CD4-positive, alpha-beta T cell (primary cell): ENCODE data around the gene CACNA2D3. TPM values are rescaled to one million over a fixed set of nuclear protein-coding genes. Genes with fewer than 3 reads are reported as not detected.

Experiments used
- ATAC-seq: fragments of 200-7000 bp; cut with Tn5 transposase; one replicate; pipeline ENCODE4 v1.10.0; 2022; ENCODE audit warnings: mild to moderate bottlenecking; ENCODE audit not compliant: poor library complexity
- CTCF ChIA-PET: fragments of 350-600 bp; sonication (Branson Sonifier 250); formaldehyde crosslinking; loops from one replicate; lab custom pipeline; 2021; ENCODE audit warnings: antibody characterized with exemption, inconsistent platforms; lab: Charles Lee
- POLR2A ChIA-PET: fragments of 350-600 bp; sonication (Branson Sonifier 250); formaldehyde crosslinking; loops from one replicate; lab custom pipeline; 2021; ENCODE audit warnings: antibody characterized with exemption, inconsistent platforms; lab: Charles Lee
- DNase-seq, 14 experiments: peaks; one replicate each; pipeline ENCODE4 v3.0.0-alpha.2; 2013 to 2020; ENCODE audit warnings: mixed read lengths in 2 of 14
- H3K27ac ChIP-seq, 2 donors: one replicate each; pipeline versions ENCODE4 v1.5.1 to v1.7.0; 2013; ENCODE audit warnings: low read length in 2 of 2, low read depth in 1 of 2, mild to moderate bottlenecking in 1 of 2
- H3K27me3 ChIP-seq, 2 experiments: 1 replicate in 1 of 2; 2 replicates in 1 of 2; pipeline versions ENCODE4 v1.6.1 to v1.7.0; 2013; ENCODE audit warnings: low read length in 2 of 2, control low read depth in 1 of 2, mild to moderate bottlenecking in 1 of 2, moderate library complexity in 1 of 2; ENCODE audit not compliant: insufficient read depth in 2 of 2, control insufficient read depth in 1 of 2
- H3K36me3 ChIP-seq: one replicate; pipeline ENCODE4 v1.6.1; 2013; ENCODE audit warnings: low read length, control low read depth; ENCODE audit not compliant: insufficient read depth
- H3K4me1 ChIP-seq: one replicate; pipeline ENCODE4 v1.6.1; 2013; ENCODE audit warnings: low read length, control low read depth; ENCODE audit not compliant: insufficient read depth
- H3K4me3 ChIP-seq: one replicate; pipeline ENCODE4 v1.5.1; 2013; ENCODE audit warnings: mild to moderate bottlenecking, low read length, moderate library complexity
- H3K9me3 ChIP-seq, 2 experiments: 1 replicate in 1 of 2; 2 replicates in 1 of 2; pipeline versions ENCODE4 v1.6.1 to v1.7.0; 2013; ENCODE audit warnings: low read length in 2 of 2, mild to moderate bottlenecking in 2 of 2, control low read depth in 1 of 2, moderate library complexity in 1 of 2; ENCODE audit not compliant: control insufficient read depth in 1 of 2, insufficient read depth in 1 of 2
- H3K27ac Mint-ChIP-seq: one replicate; pipeline ENCODE4 v1.8.0; 2020; ENCODE audit warnings: mixed read lengths
- H3K27me3 Mint-ChIP-seq: one replicate; pipeline ENCODE4 v1.8.0; 2021; ENCODE audit warnings: mixed read lengths
- H3K36me3 Mint-ChIP-seq: one replicate; pipeline ENCODE4 v1.8.0; 2021; ENCODE audit warnings: low read depth, mixed read lengths
- H3K4me1 Mint-ChIP-seq: one replicate; pipeline ENCODE4 v1.8.0; 2021; ENCODE audit warnings: low read depth, mixed read lengths
- H3K4me3 Mint-ChIP-seq: one replicate; pipeline ENCODE4 v1.8.0; 2020; ENCODE audit warnings: mild to moderate bottlenecking, mixed read lengths
- H3K9me3 Mint-ChIP-seq: one replicate; pipeline ENCODE4 v1.8.0; 2020; ENCODE audit warnings: mixed read lengths
- CTCF ChIP-seq: fragments of 200-600 bp; IDR thresholded peaks from one replicate; pipeline ENCODE4 v1.8.0; 2022; ENCODE audit warnings: antibody characterized with exemption, mild to moderate bottlenecking
- intact Hi-C, 2 experiments: fragments of 100-400 bp; cut with DNase I in 1 of 2; cut with micrococcal nuclease in 1 of 2; formaldehyde crosslinking; loops; one replicate each; pipeline versions ENCODE4 v1.15.1 to v1.9.0; 2023 to 2025; cut with DNase I, micrococcal nuclease
- total RNA-seq, 174 experiments: library from RNA in 2 of 174; stranded (reverse) in 2 of 174; gene quantifications; one replicate each; pipeline ENCODE4 v1.2.3 and lab custom pipeline; 2021 to 2026

CACNA2D3 gene
- total RNA-seq, 2 experiments from 2014 or later: 0.08 TPM; not detected in 1

GRCh38 chr3:54311211-54311747 is 188.9 kb downstream of the CACNA2D3 start:
- no peaks in the 10 kb centered on the region for H3K4me1 ChIP-seq
- H3K4me3 Mint-ChIP-seq: no peak overlapping the region
- intact Hi-C loops: no loop called here
- TF ChIP-seq CTCF: no peak
- no peaks in the 10 kb centered on the region for H3K36me3 Mint-ChIP-seq
- DNase-seq: no peak
- no peak for ATAC-seq
- ChIA-PET CTCF (no interaction called here), POLR2A (no interaction called here)
- peaks cover 4% of the 10 kb centered on the region for H3K27me3 Mint-ChIP-seq
- H3K4me1 Mint-ChIP-seq: no peaks in the 10 kb centered on the region
- H3K27ac Mint-ChIP-seq: no peak overlapping the region
- no peaks in the 10 kb centered on the region for H3K9me3 Mint-ChIP-seq
- no peak overlapping the region for H3K27ac ChIP-seq
- H3K4me3 ChIP-seq: no peak overlapping the region
- H3K36me3 ChIP-seq: no peaks in the 10 kb centered on the region
- no peaks in the 10 kb centered on the region for H3K27me3 ChIP-seq
- no peaks in the 10 kb centered on the region for H3K9me3 ChIP-seq

GRCh38 chr3:54312156-54312899 is 190.0 kb downstream of the CACNA2D3 start:
- Mint-ChIP-seq H3K4me1 (no peaks in the 10 kb centered on the region), H3K4me3 (no peak overlapping the region), H3K9me3 (no peaks in the 10 kb centered on the region), H3K36me3 (no peaks in the 10 kb centered on the region), H3K27me3 (peaks cover 7% of the 10 kb centered on the region), H3K27ac (no peak overlapping the region)
- intact Hi-C loops: no loop called here
- POLR2A ChIA-PET: no interaction called here
- no peak for ATAC-seq
- no peaks in the 10 kb centered on the region for H3K4me1 ChIP-seq
- H3K4me3 ChIP-seq: no peak overlapping the region
- no peaks in the 10 kb centered on the region for H3K36me3 ChIP-seq
- CTCF ChIA-PET: no interaction called here
- H3K27ac ChIP-seq: no peak overlapping the region
- DNase-seq: no peak
- H3K27me3 ChIP-seq: no peaks in the 10 kb centered on the region
- H3K9me3 ChIP-seq: peaks cover 0 to 4% of the 10 kb centered on the region in 2 experiments
- TF ChIP-seq CTCF: no peak

GRCh38 chr3:54313418-54313817 is 191.1 kb downstream of the CACNA2D3 start:
- no peak overlapping the region for H3K27ac Mint-ChIP-seq
- ChIA-PET POLR2A (no interaction called here), CTCF (no interaction called here)
- no peaks in the 10 kb centered on the region for H3K4me1 Mint-ChIP-seq
- no peaks in the 10 kb centered on the region for H3K36me3 ChIP-seq
- no peaks in the 10 kb centered on the region for H3K4me1 ChIP-seq
- DNase-seq (no peak), ATAC-seq (no peak)
- H3K4me3 Mint-ChIP-seq: no peak overlapping the region
- H3K27ac ChIP-seq: no peak overlapping the region
- no peaks in the 10 kb centered on the region for H3K27me3 ChIP-seq
- peaks cover 0 to 6% of the 10 kb centered on the region in 2 experiments for H3K9me3 ChIP-seq
- H3K27me3 Mint-ChIP-seq: peaks cover 7% of the 10 kb centered on the region
- no peak overlapping the region for H3K4me3 ChIP-seq
- no peaks in the 10 kb centered on the region for H3K36me3 Mint-ChIP-seq
- no peak for TF ChIP-seq CTCF
- intact Hi-C loops: no loop called here
- H3K9me3 Mint-ChIP-seq: no peaks in the 10 kb centered on the region
